Germinal center (tissue), 1 donor: ENCODE results near the gene CDK3.

ENCODE experiments used
- DNase-seq: peaks from one replicate; pipeline ENCODE4 v3.0.0; 2012; ENCODE audit warnings: mixed read lengths, low spot score

The CDK3 gene

GRCh38 chr17:75991396-75991795 lies 9.3 kb upstream of the CDK3 start:
- no peak for DNase-seq

GRCh38 chr17:75994802-75995370 lies 5.8 kb upstream of the CDK3 start:
- DNase-seq, result no peak

- no peak for DNase-seq
These were observed 5.2 kb upstream of the CDK3 start for GRCh38 chr17:75995385-75995925.

- DNase-seq, result no peak
These were observed 3.7 kb upstream of the CDK3 start for GRCh38 chr17:75996665-75997590.

GRCh38 chr17:75998327-75998795 lies 2.3 kb upstream of the CDK3 start:
- no peak for DNase-seq

- peak; percentile 83 for DNase-seq
These were observed 470 bp upstream of the CDK3 start for GRCh38 chr17:76000016-76000754.

GRCh38 chr17:76002100-76002499 lies 1.4 kb downstream of the CDK3 start:
- no peak for DNase-seq

- DNase-seq, result no peak
These were observed 3.3 kb downstream of the CDK3 start for GRCh38 chr17:76003915-76004314.

GRCh38 chr17:76004750-76005262 lies 4.2 kb downstream of the CDK3 start:
- DNase-seq, result no peak

GRCh38 chr17:76005263-76006149 lies 4.9 kb downstream of the CDK3 start:
- DNase-seq, result peak; percentile 79

- DNase-seq, result no peak
These were observed 6.6 kb downstream of the CDK3 start for GRCh38 chr17:76007131-76007849.

- DNase-seq, result no peak
These were observed 7.2 kb downstream of the CDK3 start for GRCh38 chr17:76007850-76008165.

- no peak for DNase-seq
These were observed 7.6 kb downstream of the CDK3 start for GRCh38 chr17:76008208-76008607.

GRCh38 chr17:76008630-76009425 lies 8.2 kb downstream of the CDK3 start:
- no peak for DNase-seq

GRCh38 chr17:76009447-76009846 lies 8.8 kb downstream of the CDK3 start:
- DNase-seq, result no peak

- no peak for DNase-seq
These were observed 9.5 kb downstream of the CDK3 start for GRCh38 chr17:76009969-76010661.

- no peak for DNase-seq
These were observed 11.3 kb downstream of the CDK3 start for GRCh38 chr17:76011951-76012350.

- no peak for DNase-seq
These were observed 12.8 kb downstream of the CDK3 start for GRCh38 chr17:76013377-76013932.
